IMR-90 (cell line): ENCODE results near the gene VDR. TPM values are rescaled to one million over a fixed set of nuclear protein-coding genes. Genes with fewer than 3 reads are reported as not detected.

Experiments used
- ATAC-seq: fragments of 200-7000 bp; cut with Tn5 transposase; 2 replicates; pipeline ENCODE4 v1.9.1; 2020; ENCODE audit warnings: low read depth, mild to moderate bottlenecking, moderate library complexity
- BruUV-seq: library from RNA; stranded (reverse); fragments of 400-500 nt; replicated peaks from 2 replicates; lab custom pipeline; 2021; lab: Mats Ljungman, UMichigan
- CTCF ChIA-PET: fragments of 300-600 bp; formaldehyde crosslinking; extraction: SDS; loops from one replicate; lab custom pipeline; 2021; ENCODE audit warnings: antibody characterized with exemption; lab: Yijun Ruan, JAX
- POLR2A ChIA-PET: fragments of 300-600 bp; sonication (Branson Sonifier 250); formaldehyde crosslinking; loops from one replicate; lab custom pipeline; 2022; ENCODE audit warnings: antibody characterized with exemption; ENCODE audit not compliant: unreplicated experiment; lab: Charles Lee
- DNase-seq: peaks from one replicate; pipeline ENCODE4 v3.0.0; 2013
- H2AFZ ChIP-seq: replicated peaks from 2 replicates; pipeline ENCODE3; 2013; ENCODE audit warnings: low read length, mild to moderate bottlenecking; ENCODE audit not compliant: poor library complexity
- H2AK5ac ChIP-seq: 2 replicates; pipeline ENCODE4 v1.6.1; 2013; ENCODE audit warnings: low read depth, low read length, inconsistent platforms
- H2AK9ac ChIP-seq: replicated peaks from 2 replicates; pipeline ENCODE3; 2013; ENCODE audit warnings: mild to moderate bottlenecking, low read depth, low read length, moderate library complexity; ENCODE audit not compliant: poor library complexity
- H2BK120ac ChIP-seq: 2 replicates; pipeline ENCODE4 v1.6.1; 2013; ENCODE audit warnings: low read depth, low read length, inconsistent platforms
- H2BK15ac ChIP-seq: 3 replicates; pipeline ENCODE4 v1.6.1; 2013; ENCODE audit warnings: low read depth, low read length, inconsistent platforms
- H2BK20ac ChIP-seq: 2 replicates; pipeline ENCODE4 v1.6.1; 2013; ENCODE audit warnings: low read depth, mild to moderate bottlenecking, inconsistent platforms, low read length, moderate library complexity
- H2BK5ac ChIP-seq: 2 replicates; pipeline ENCODE4 v1.6.1; 2013; ENCODE audit warnings: mild to moderate bottlenecking, low read depth, low read length, inconsistent platforms; ENCODE audit not compliant: poor library complexity, severe bottlenecking
- H3K14ac ChIP-seq: replicated peaks from 2 replicates; pipeline ENCODE4 v1.6.1; 2013; ENCODE audit warnings: low read depth, low read length, inconsistent platforms
- H3K18ac ChIP-seq: 2 replicates; pipeline ENCODE4 v1.6.1; 2013; ENCODE audit warnings: low read depth, low read length, control low read depth
- H3K23ac ChIP-seq: 2 replicates; pipeline ENCODE4 v1.6.1; 2013; ENCODE audit warnings: low read depth, low read length, inconsistent platforms
- H3K27ac ChIP-seq: 2 replicates; pipeline ENCODE4 v1.5.1; 2013; ENCODE audit warnings: mild to moderate bottlenecking, control low read depth, low read length; ENCODE audit not compliant: insufficient read depth
- H3K27me3 ChIP-seq: 2 replicates; pipeline ENCODE4 v1.6.1; 2013; ENCODE audit warnings: low read length; ENCODE audit not compliant: control insufficient read depth, insufficient read depth
- H3K36me3 ChIP-seq: 2 replicates; pipeline ENCODE4 v1.6.1; 2013; ENCODE audit warnings: low read length, mixed read lengths; ENCODE audit not compliant: control insufficient read depth, insufficient read depth
- H3K4ac ChIP-seq: 2 replicates; pipeline ENCODE4 v1.6.1; 2013; ENCODE audit warnings: low read depth, low read length, inconsistent platforms
- H3K4me1 ChIP-seq: 2 replicates; pipeline ENCODE4 v1.6.1; 2013; ENCODE audit warnings: low read length, mixed read lengths; ENCODE audit not compliant: control insufficient read depth, insufficient read depth
- H3K4me2 ChIP-seq: 2 replicates; pipeline ENCODE4 v1.6.1; 2013; ENCODE audit warnings: low read depth, mild to moderate bottlenecking, control low read depth, low read length, moderate library complexity
- H3K4me3 ChIP-seq: 2 replicates; pipeline ENCODE4 v1.5.1; 2013; ENCODE audit warnings: low read depth, mild to moderate bottlenecking, control low read depth, low read length, moderate library complexity; ENCODE audit not compliant: insufficient read depth
- H3K56ac ChIP-seq: 2 replicates; pipeline ENCODE4 v1.6.1; 2013; ENCODE audit warnings: low read length, inconsistent platforms; ENCODE audit not compliant: insufficient read depth; ENCODE audit errors: extremely low read depth
- H3K79me1 ChIP-seq, 2 experiments: 2 replicates each; pipeline ENCODE4 v1.6.1; 2013; ENCODE audit warnings: low read length in 2 of 2, inconsistent platforms in 1 of 2, low read depth in 1 of 2
- H3K9ac ChIP-seq: 2 replicates; pipeline ENCODE4 v1.6.1; 2013; ENCODE audit warnings: low read depth, low read length, control low read depth
- H3K9me1 ChIP-seq: 2 replicates; pipeline ENCODE4 v1.6.1; 2013; ENCODE audit warnings: low read length, inconsistent platforms; ENCODE audit not compliant: insufficient read depth
- H3K9me3 ChIP-seq: 2 replicates; pipeline ENCODE4 v1.6.1; 2013; ENCODE audit warnings: low read length; ENCODE audit not compliant: control insufficient read depth, insufficient read depth
- H4K20me1 ChIP-seq: 2 replicates; pipeline ENCODE4 v1.6.1; 2013; ENCODE audit warnings: low read length, inconsistent platforms; ENCODE audit not compliant: insufficient read depth
- H4K5ac ChIP-seq: 2 replicates; pipeline ENCODE4 v1.6.1; 2013; ENCODE audit warnings: mild to moderate bottlenecking, low read depth, low read length, control low read depth
- H4K8ac ChIP-seq, 2 experiments: 2 replicates each; pipeline ENCODE4 v1.6.1; 2013; ENCODE audit warnings: low read depth in 2 of 2, low read length in 2 of 2, control low read depth in 1 of 2, inconsistent platforms in 1 of 2
- H4K91ac ChIP-seq: 2 replicates; pipeline ENCODE4 v1.6.1; 2013; ENCODE audit warnings: low read depth, low read length, inconsistent platforms; ENCODE audit not compliant: insufficient read depth
- BHLHE40 ChIP-seq: fragments of 150-350 bp; IDR thresholded peaks from 2 replicates; pipeline ENCODE4 v1.6.1; 2016; ENCODE audit warnings: mild to moderate bottlenecking, low read depth, low read length
- CEBPB ChIP-seq: IDR thresholded peaks from 2 replicates; pipeline ENCODE4 v1.6.1; 2012; ENCODE audit warnings: low read depth, low read length, improper control_type of control experiment
- CHD1 ChIP-seq: IDR thresholded peaks from 2 replicates; pipeline ENCODE4 v1.6.1; 2012; ENCODE audit warnings: low read depth, low read length, improper control_type of control experiment
- FOS ChIP-seq: fragments of 150-350 bp; IDR thresholded peaks from 2 replicates; pipeline ENCODE4 v1.6.1; 2016; ENCODE audit warnings: low read depth, low read length
- MAZ ChIP-seq: IDR thresholded peaks from 2 replicates; pipeline ENCODE4 v1.6.1; 2012; ENCODE audit warnings: low read depth, mild to moderate bottlenecking, low read length, improper control_type of control experiment, moderate library complexity, borderline replicate concordance
- MXI1 ChIP-seq: IDR thresholded peaks from 2 replicates; pipeline ENCODE4 v1.6.1; 2012; ENCODE audit warnings: low read depth, mild to moderate bottlenecking, low read length, moderate library complexity, borderline replicate concordance
- NFE2L2 ChIP-seq: fragments of 150-350 bp; IDR thresholded peaks from 2 replicates; pipeline ENCODE4 v1.6.1; 2016; ENCODE audit warnings: low read depth, mild to moderate bottlenecking, low read length
- RAD21 ChIP-seq: IDR thresholded peaks from 2 replicates; pipeline ENCODE4 v1.6.1; 2012; ENCODE audit warnings: low read length, improper control_type of control experiment
- RCOR1 ChIP-seq: IDR thresholded peaks from 2 replicates; pipeline ENCODE4 v1.6.1; 2012; ENCODE audit warnings: mild to moderate bottlenecking, low read length, improper control_type of control experiment; ENCODE audit not compliant: insufficient replicate concordance
- SMC3 ChIP-seq: fragments of 150-350 bp; IDR thresholded peaks from 2 replicates; pipeline ENCODE4 v1.6.1; 2016; ENCODE audit warnings: low read depth, mild to moderate bottlenecking, antibody characterized with exemption, low read length, moderate library complexity
- WGBS, 2 experiments: methylation state at CpG; one replicate each; pipeline versions ENCODE4 v1.1.5 to v1.1.7; 2013; ENCODE audit warnings: missing lambda C conversion rate in 2 of 2; ENCODE audit not compliant: insufficient read length in 1 of 2; ENCODE audit errors: extremely low coverage in 2 of 2; 5-methylcytosine and 5-hydroxymethylcytosine counted together
- dilution Hi-C: fragments of 300-500 bp; cut with HindIII; formaldehyde crosslinking; loops from one replicate; pipeline ENCODE4 v1.14.3; 2018; ENCODE audit warnings: low sequenced_read_pairs; ENCODE audit not compliant: unreplicated experiment
- in situ Hi-C: fragments of 300-500 bp; cut with MboI; formaldehyde crosslinking; loops from 3 replicates; pipeline ENCODE4 v1.14.3; 2019; ENCODE audit warnings: low sequenced_read_pairs, inconsistent platforms, mixed read lengths
- intact Hi-C: fragments of 100-400 bp; cut with micrococcal nuclease; formaldehyde crosslinking; loops from 2 replicates; pipeline ENCODE4 v1.10.0; 2022
- polyA plus RNA-seq, 3 experiments: library from polyadenylated mRNA; depleted of rRNA; stranded (reverse); fragments of >200 nt; gene quantifications; 2 replicates each; pipeline ENCODE4 v1.2.3, GENCODE V29; 2012; ENCODE audit warnings: low replicate concordance in 1 of 3
- total RNA-seq: library from RNA; depleted of rRNA; stranded (reverse); fragments of >200 nt; gene quantifications from 2 replicates; pipeline ENCODE4 v1.2.3, GENCODE V29; 2012

VDR gene
- total and polyA plus RNA-seq, 2 of the 4 experiments (the other 2 are of a cell fraction), result 5.4 to 8.5 TPM

DNA sequence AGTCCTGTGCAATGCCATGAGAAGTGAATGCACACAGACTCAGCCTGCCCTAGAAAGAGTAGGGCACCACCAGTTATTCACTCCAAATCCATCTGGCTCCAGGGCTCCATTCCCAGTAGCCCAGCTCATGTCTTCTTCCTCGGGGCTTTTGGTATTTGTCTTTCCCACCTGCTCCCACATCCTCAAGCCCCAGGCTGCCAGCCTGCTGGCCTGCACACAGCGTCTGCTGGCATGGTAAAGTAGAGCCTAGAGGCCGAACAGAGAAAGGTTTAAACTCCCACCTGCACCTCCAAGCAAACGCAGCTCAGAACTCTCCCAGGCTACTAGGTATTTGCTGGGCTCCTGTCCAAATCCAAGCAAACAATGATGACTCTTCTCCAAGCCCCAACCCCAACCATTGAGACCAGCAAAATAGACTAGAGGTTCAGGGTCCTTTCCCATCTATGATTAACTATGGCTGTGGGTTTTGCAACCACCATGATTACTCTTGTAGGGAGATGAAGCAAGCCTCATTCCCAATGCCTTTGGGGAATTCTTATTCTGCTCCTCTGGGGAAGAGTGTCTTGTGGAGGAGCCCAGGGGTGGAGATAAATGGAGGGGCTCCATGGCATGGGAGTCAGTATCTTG, 5.2 kb upstream of the VDR start:
- Histone ChIP-seq H3K79me1 (no peaks in the 10 kb centered on the region), H3K18ac (no peak overlapping the region), H3K4me1 (peaks cover 7% of the 10 kb centered on the region), H2AK9ac (no peak overlapping the region), H2BK120ac (no peak overlapping the region), H2BK5ac (no peak overlapping the region), H3K36me3 (no peaks in the 10 kb centered on the region), H2BK20ac (0 out of 2 replicates have a peak overlapping the region, but pooled peaks have one; percentile 7), H3K9me3 (peaks cover 2% of the 10 kb centered on the region; the same call in 1 of the 2 replicates), H4K8ac (no peak overlapping the region), H3K4ac (no peak overlapping the region), H3K23ac (0 out of 2 replicates have a peak overlapping the region, but pooled peaks have one; percentile 9), H3K4me2 (no peak overlapping the region), H4K20me1 (no peaks in the 10 kb centered on the region), H2AK5ac (0 out of 2 replicates have a peak overlapping the region, but pooled peaks have one; percentile 28), H3K14ac (peak overlapping the region; percentile 50; the same call in 1 of the 2 replicates), H2BK15ac (no peak overlapping the region), H2AFZ (peak overlapping the region; percentile 25), H3K9ac (no peak overlapping the region), H3K56ac (no peak overlapping the region), H3K27me3 (peaks cover 29% of the 10 kb centered on the region), H4K91ac (no peak overlapping the region), H3K4me3 (no peak overlapping the region), H4K5ac (no peak overlapping the region), H3K9me1 (no peaks in the 10 kb centered on the region; the same call in 1 of the 2 replicates), H3K27ac (no peak overlapping the region)
- BruUV-seq, result no TSS peak
- WGBS, 2 experiments, result 80% methylated on average over 1 of the region's 4 CpGs; no CpG with 5 or more reads in 1 of the 2 experiments
- intact Hi-C loops, result no loop called here
- TF ChIP-seq RAD21 (no peak), FOS (no peak), MAZ (no peak), CHD1 (no peak), NFE2L2 (no peak), MXI1 (no peak), BHLHE40 (no peak), RCOR1 (no peak), SMC3 (no peak), CEBPB (no peak)
- DNase-seq (no peak), ATAC-seq (no peak)
- dilution Hi-C loops, result no loop called here
- in situ Hi-C loops, result no loop called here
- POLR2A ChIA-PET, result no interaction called here
- CTCF ChIA-PET, result interaction anchor here (1.0 kb wide), 1 partner anchor 40 kb away, joined by 3 read pairs; no protein-coding TSS in a partner anchor
